Frontal cortex (tissue), 4 donors: ENCODE measurements around the gene TTLL9. TPM values are rescaled to one million over a fixed set of nuclear protein-coding genes. Genes with fewer than 3 reads are reported as not detected.
A peak's percentile ranks its signal among the peaks of the same experiment; 100 is the strongest.

Experiments used
- DNase-seq, 2 donors: peaks; one replicate each; pipeline ENCODE4 v3.0.0; 2012; ENCODE audit warnings: low spot score in 2 of 2
- FAIRE-seq: peaks from 2 replicates; lab custom pipeline; 2012; peaks lifted over from hg19 to GRCh38; lab: Jason Lieb, UNC
- total RNA-seq: library from RNA; depleted of rRNA; stranded (reverse); fragments of >200 nt; gene quantifications from one replicate; pipeline ENCODE4 v1.2.3, GENCODE V29; 2014
- donor health status: control.
- donor health status: control.
- donor health status: control.

TTLL9 gene
- total RNA-seq, 1 donor from 2014 or later, result 1.2 TPM

DNA sequence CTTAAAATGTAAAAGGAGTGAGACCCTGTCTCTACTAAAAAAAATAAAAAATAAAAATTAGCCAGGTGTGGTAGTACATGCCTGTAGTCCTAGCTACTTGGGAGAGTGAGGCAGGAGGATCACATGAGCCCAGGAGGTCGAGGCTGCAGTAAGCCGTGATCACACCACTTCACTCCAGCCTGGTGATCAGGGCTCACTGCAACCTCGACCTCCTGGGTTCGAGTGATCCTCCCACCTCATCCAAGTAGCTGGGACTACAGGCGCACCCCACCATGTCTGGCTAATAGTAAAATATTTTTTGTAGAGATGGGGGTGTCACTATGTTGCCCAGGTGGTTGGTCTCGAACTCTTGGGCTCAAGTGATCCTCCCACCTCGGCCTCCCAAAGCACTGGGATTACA is 17.0 kb upstream of the TTLL9 start:
- FAIRE-seq (no peak), DNase-seq (no peak)

DNA sequence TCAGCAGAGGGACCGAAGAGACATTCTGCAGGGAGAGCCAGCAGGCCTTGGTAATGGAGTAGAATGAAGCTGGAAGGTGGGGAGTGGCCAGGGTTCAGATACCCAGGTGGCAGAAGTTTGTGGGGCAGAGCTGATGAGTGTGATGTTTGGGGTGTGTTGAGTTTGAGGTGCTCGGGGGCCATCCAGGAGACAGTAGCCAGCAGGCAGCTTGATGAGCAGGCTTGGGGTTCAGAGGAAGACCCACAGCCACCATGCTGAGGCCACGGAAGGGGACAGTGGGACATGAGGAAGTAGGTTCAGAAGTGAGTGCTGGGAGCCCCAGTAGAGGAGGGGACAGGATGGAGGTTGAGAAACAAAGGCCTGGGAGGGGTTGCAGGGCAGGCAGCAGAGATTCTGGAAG is 13.9 kb upstream of the TTLL9 start:
- DNase-seq, result no peak
- FAIRE-seq, result no peak

DNA sequence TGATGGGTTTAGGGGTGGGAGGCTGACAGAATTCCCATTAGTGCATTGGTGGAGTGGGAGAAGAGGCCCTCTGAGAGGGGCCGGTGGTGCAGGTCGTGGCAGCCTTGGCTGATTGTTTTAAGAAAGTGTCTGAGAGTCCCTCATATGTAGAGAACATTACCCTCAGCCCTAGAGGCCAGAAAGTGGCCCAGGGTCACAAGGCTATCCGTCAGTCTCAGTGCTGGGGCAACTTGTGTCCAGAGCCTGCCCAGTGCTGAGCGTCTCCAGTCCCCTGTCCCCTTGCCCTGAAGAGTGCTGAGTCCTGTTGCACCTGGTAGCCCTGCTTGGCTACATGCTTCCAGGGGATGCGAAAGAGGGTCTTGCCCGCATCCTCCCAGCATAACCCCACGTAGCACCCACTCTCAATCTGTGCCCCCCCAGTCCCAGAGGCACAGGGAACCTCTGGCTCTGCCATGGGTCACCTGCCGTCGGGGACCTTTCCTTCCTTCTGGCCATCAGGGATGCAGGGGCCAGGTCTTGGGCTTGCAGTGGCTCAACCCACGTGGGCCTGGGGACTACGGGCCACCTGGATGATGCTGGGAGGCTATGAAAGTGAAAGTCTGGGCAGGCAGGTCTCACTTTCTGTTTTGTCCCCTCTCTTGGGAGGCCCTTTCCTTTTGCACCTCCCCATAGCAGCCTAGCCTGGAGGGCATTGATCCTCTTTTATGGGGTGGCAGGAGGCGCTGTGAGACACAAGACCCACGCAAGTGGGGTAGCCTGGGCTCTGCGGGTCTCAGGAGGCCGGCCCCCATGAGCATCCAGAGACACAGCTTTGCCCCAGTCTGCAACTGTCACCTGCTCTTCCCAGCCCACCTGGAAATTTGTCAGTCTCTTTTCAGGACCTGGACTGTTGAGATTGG is 12.3 kb upstream of the TTLL9 start:
- FAIRE-seq (no peak), DNase-seq (no peak)

DNA sequence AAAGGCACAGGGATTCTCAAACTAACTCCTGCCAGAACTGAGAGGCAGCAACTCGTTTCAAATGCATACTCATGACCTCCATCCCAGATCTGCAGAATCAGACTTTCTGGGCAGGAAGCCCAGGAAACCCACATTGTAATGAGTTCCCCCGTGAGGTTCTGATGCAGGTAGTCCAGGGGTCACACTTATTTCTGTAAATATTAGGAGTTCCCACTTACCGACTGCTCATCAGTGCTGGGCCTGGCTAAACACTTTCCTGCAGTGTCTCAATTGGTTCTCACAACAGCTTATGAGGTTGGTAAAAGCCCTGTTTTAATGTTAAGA is 11.7 kb upstream of the TTLL9 start:
- DNase-seq, result no peak
- no peak for FAIRE-seq

DNA sequence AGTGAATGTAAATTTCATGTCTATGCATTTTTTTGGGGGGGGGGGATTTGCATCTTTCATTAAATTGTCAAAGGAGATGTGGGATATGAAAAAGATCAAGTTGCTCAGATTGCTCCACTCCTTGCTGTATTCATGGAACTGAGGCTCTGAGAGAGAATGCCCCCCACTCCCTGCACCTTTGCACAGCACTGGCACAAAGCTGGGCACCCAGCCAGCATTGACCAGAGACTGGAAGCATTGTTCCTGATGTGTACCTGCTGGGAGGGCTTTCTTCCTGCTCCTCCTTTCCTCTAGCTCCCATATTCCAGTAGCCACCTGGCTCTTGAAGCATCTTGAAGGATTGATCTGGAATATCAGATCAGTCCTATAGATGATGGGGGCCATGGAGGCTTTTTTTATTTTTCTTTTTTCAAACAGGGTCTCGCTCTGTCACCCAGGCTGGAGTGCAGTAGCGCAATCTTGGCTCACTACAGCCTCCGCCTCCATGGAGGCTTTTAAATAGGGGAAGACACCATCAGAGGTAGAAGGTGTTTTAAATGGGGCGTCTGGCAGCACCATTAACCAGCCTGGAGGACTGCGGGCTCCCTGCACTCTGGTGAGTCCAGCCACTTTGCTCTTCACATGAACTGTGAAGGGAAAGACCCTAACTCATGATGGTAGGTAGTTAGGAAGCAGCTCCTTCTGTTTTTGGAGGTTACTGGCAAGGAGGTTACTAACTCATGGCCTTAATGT is 11.0 kb upstream of the TTLL9 start:
- no peak for DNase-seq

DNA sequence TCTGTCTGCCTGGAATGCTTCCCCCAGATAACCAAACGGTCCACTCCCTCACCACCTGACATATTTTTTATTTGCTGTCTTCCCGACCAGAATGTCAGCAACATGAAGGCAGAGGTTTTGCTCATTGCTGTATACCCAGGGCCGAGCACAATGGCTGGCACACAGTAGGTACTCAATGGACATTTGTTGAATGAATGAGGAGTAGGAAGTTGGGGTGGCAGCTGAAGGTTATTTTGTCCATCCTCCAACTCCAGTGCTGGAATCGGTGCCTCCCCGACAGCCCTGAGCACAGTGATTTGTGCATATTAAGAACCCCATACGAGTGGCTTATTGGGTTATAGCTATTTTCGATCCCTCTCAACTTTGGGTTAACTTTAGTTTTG is 10.4 kb upstream of the TTLL9 start:
- FAIRE-seq (no peak), DNase-seq (no peak)

More for the DNA sequence above, 11.0 kb upstream of the TTLL9 start:
- FAIRE-seq, result no peak

DNA sequence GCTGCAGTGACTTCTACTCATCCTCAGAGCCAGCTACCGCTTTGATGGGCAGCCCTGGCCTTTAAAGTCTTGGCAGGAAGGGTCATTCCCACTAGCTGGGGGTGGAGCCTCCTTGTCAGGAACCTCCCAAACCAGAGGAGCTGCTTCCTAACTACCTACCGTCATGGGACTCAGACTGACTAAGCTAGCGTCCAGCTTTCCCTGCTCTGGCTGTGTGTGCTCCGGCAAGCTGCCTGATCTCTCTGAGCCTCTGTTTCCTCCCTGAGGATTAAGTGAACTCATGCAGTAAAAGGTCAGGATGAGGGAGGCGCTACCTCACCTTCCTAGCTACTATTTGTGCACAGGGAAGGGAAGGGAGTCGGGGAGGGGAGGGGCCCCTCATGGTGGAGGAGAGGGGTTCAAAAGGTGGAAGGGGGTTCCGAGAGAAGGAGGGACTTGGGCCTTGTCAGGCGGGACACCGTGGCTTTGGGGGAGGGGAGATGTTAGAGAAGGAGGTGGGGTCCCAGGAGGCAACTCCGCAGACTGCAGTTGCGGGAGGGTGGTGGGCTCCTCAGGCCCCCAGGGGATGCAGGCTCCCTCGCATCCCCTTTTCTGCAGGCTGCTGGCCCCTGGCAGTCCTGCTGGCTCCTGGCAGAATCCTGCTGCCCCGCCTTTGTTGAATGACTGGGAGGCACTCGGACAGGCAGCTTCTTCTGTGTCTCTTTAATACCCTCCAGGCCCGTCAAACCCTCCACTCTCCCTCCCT is 9.9 kb upstream of the TTLL9 start:
- FAIRE-seq, result no peak
- no peak for DNase-seq

DNA sequence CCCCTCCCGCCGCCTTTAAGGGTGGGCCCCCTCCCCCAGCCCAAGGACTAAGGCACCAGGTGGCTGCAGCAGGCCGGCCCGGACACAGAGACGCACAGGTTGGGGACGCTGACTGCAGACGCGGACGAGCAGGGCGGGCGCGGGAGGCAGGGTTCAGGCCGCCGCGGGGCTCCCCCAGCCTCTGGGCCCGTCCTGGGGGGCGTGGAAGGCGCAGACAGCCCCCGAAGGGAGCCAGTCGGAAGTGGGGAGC is 9.4 kb upstream of the TTLL9 start:
- FAIRE-seq (no peak), DNase-seq (no peak)

DNA sequence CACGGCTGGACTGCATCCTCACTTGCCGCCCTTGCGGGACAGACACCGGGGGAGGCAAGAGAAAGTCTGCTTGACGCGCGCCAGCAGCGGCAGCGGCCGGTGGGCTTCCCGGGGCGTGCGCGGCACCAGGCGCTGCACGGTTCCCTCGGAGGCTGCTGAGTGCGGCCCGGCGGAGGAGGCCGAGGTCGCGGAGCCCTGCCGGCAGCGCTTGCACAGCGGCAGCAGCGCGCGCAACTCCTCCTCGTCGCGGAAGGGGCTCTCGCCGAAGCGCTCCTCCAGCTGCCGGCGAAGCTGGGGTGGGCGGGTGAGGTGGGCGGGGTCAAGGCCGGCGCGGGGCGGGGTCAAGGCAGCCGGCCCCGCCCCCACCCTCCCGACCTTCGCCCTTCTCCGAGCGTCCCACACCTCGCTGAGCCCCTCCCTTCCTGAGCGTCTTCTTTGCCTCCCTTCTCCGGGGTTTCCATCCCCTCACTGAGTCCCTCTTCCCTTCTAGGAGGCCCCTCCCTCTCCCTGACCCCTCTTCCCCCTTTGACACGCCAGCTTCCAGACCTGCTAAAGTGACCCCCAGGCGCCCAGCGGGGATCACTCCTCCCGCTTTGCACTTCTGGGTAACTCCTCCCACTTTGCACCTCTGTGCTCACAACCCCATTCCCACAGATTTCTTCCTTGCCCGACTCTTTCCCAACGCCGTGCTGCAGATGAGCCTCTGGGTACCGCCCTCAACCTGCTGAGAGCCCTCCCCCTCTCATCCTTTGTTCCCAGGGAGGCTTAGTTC is 8.9 kb upstream of the TTLL9 start:
- DNase-seq (peak; percentile 80 to 93), FAIRE-seq (no peak)

DNA sequence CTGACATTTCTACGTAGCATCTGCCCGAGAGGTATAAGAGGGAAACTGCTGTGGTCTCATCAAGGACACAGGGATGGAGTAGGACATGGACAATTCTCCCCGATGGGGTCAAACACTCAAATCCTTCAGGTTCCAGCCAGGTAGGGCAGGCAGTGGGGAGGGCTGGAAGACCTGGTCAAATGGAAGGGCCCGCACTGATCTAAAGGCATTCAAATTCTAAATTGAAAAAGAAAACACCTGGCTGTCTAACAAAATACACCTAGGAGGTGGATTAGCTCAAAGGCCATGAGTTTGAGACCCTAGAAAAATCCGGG is 8.3 kb upstream of the TTLL9 start:
- DNase-seq (no peak), FAIRE-seq (no peak)

DNA sequence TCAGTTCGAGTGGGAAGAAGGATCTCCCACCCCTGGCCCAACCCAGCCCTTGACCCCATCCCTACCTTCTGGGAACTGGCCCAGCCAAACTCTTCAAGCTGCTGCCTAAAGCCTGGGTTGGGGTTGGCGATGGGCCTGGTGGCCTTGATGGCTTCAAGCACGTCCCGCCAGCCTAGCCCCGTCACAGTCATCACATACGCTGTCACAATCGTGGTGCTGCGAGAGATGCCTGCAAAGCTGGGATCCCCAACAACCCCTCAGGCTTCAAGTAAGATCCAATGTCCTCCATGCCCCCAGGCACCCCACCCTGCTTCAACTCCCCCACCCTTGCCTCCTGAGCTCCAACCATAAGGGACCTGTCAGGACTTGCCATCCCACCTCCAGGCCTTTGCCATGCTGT is 7.9 kb upstream of the TTLL9 start:
- no peak for FAIRE-seq
- no peak for DNase-seq

DNA sequence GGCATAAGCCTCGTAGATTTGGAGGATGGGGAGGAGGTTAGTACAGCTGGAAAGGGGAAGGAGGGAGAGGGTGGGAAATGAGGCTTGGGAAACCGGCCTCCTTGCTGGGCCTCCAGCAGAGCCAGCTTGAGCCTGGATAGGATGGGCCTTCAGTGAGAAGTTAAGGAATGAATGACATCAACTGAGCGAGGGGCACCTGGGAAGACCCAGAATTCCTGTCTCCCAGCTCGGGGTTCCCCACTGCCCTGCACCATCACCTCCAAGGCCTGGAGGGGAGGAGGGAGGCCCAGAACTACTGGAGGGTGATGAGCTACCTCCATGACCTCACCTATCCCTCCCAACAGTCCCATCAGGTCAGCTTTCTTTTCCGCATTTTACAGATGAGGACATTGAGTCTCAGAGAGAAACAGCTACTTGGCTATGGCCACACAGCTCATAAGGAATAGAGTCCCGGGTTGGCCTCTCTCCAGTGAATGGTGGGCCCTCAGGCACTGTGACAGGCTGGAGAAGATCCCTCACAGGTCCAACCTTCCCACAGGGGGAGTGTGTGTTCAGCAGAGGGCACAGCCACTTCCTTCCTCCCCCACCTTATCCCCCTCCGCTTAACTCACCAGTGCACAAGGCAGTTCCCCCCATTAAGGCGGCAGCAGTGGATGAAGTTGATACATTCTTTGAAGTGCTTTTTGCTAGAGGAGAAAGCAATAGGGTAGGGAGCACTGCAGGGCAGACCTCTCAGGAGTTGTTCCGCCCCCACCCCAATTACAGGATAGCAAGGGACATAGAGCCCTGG is 6.9 kb upstream of the TTLL9 start:
- DNase-seq, result no peak
- no peak for FAIRE-seq

DNA sequence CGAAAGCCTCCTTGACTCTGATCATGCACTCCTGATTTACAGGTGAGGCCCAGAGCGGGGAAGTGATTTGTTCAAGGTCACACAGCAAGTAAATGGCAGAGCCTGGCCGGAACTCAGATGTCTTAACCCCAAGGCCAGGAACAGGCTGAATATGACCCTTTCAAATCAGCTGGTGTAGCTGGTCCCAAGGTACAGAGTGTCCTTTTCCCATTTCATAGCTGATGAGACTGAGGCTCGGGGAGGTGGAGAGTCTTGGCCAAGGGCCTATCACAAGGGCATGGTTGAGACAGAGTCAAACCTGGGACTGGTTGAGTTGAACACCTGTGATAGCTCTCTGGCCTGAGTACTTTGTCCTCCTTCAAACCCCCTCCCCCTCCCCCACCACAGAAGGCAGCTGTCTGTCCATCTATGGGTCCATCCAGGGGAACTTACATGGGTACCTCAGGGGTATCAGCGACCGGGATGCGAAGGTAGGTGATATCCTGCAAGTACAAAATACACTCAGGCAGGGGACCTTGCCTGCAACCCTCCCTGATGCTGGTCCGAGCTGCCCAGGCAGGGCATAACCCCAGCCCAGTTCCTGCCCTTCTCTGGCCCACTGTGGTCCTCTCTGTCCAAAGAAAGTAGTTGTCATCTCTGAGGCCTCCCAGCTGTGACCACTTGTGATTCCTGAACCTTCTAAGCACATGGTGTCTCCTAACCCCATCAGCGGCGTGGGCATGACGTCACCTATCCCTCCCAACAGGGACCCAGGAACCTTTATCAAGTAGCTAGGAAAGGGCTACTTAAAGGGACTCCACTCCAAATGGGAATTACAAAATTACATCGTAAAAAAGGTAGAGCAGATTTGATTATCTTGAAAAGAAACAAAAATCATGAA is 5.7 kb upstream of the TTLL9 start:
- no peak for DNase-seq
- no peak for FAIRE-seq

DNA sequence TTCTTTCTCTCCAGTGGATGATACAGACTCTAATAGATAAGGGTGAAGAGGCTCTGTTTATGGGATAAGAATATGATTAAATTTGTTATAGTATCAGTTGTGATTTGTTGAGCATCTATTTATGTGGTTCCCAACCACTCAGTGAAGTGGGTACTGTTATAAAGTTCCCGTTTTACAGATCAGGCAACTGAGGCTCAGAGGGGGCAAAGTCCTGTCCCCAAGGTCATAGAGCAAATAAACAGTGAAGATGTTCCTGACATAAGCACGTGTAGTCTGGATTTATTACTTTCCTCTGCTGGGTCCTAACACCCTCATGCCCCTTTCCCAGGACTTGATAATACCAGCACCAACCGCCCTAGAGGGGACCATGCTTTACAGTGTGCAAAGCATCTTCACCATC is 4.2 kb upstream of the TTLL9 start:
- FAIRE-seq (no peak), DNase-seq (no peak)

DNA sequence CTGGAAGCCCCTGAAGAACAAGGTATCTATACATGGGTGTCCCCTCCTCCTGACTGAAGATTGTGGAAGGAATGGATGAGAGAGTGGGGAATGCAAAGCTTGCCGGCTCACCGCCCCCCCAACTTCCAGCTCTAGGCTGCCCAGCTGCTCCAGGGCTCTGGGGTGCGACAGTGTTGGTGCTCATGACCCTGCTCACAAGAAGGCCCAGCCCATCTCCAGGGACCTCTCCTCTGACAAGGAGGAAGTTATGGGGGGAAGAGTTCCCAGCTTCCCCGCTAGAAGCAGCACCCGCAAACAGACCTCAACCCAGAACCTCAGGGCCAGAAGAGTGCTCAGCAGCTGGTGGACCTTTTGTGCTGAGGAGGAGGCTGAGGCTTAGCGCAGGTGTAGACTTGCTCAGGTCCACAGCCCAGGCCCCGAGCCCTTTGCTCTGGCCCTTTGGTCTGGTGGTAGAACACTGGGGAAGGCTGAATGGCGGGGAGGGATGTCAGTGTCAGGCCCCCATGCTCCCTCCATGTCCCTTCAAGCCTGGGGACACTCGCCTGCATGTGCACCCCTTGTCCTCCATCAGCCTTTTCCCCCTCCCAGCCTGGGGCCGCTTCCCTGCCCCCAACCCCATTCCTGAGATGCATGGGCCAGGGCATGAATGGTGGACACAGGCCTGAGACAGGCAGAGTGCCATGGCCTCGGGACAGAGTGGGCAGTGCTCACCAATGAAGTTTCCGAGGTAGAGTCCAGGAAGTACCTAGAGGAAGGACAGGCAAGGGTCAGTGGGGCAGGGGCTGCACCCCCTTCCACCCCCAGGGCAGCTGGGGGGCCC is 1.4 kb upstream of the TTLL9 start:
- DNase-seq (no peak), FAIRE-seq (no peak)

DNA sequence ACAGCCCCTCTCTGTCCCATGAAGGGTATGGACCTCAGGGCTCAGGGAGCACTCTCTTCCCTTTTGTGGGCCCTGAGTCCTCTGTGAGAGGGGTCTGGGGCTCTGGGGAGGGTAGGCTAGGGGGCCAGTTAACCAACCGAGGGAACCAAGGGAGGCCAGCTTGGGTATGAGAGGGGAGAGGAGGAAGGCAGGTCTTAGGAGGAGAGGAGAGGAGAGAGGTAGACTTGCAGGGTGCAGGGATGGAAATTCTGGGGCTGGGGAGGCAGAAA is 827 bp upstream of the TTLL9 start:
- DNase-seq (no peak), FAIRE-seq (no peak)

DNA sequence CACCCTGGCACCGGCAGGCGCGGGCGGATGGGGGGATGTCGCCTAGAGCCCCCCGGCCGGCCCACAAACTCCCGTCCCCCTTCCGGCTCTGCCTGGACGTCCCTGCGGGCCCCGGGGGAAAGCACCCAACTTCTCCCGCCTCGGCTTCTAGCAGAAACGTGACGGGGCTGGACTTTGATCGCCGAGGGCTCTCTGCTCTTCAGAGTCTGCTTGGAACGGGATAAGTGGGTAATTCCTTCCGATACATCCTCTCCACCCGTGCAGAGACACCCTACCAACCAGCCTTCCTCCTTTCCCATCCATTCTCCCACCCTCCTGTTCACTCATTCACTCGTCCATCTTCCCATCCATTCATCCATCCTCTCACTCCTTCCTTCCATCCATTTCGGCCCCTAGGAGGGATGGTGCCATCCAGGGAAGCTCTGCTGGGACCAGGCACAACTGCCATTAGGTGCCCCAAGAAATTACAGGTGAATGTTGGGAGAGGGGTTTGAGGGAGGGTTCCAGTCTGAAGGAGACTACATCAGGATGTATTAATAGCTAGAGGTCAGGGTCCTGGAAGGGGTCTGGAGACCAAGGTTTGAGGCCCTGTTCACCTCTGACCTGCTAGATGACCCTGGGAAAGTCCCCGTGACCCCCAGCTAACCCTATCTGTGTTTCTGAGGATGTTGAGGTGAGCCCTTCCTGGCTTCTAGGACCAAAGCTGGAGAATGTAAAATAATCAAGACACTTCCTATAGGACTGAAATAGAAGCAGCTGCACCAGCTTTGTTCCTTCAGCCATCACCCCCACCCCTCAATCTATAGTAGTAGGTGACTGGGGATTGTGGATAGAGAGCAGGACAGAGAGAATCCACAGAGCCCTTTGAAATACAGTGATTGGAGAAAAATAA is 538 bp downstream of the TTLL9 start:
- no peak for DNase-seq

More for the DNA sequence above, 538 bp downstream of the TTLL9 start:
- FAIRE-seq, result no peak
